Measurements from ENCODE around the gene GALM.
"Not testable (repeated sequence)": the region's sequence is repeated elsewhere in the genome, so short reads cannot be mapped to it uniquely, and the experiment has no call there.

The GALM gene

DNA sequence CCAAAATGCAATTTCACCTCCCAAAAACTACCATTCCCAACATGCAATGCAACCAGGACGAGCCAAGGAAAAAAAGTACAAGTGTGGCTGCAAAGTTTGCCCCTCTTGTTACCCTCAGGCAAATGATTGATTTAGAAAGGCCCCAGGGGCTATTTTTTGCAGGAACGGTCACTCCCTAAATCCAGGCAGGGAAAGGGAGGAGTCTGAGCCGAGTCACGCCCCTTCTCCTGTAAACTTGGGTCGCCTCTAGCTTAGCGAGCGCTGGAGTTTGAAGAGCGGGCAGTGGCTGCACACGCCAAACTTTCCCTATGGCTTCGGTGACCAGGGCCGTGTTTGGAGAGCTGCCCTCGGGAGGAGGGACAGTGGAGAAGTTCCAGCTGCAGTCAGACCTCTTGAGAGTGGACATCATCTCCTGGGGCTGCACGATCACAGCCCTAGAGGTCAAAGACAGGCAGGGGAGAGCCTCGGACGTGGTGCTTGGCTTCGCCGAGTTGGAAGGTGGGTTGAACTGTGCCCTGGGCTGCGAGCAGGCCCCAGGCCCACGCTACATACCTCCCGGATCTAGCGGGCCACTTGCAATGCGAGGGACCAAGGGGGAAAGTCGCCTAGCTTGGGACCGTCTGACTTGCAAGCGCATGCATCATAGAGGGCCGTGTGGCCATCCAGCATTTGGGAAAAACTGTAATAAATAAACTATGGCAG, at the start of gene GALM:
TSS of gene GALM (plus strand) at position 261 of the 702 bp plus-strand sequence. CDS start at position 309, 48 bp downstream.
- no peak for DNase-seq (ENCODE audit: low read depth)

DNA sequence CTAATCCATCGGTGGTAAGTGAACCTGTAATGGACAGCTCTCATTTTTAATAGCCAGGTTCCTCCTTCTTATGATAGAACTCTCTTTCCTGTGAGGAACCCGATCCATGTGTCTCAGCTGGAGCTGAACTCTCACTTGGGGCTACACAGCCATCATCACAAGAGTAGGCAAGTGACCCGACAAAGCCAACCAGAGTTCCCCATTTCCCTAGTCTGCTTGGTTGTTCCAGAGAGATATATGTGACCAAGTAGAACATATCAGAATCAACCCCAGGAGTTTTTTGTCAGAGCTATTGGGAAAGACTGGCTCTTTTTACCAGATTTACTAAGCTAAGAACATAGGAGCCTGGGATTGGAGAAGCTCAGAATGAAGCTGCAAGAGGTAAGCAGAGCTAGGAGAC, 48.6 kb upstream of the GALM start:
- no peak for DNase-seq (ENCODE audit: low read depth)

DNA sequence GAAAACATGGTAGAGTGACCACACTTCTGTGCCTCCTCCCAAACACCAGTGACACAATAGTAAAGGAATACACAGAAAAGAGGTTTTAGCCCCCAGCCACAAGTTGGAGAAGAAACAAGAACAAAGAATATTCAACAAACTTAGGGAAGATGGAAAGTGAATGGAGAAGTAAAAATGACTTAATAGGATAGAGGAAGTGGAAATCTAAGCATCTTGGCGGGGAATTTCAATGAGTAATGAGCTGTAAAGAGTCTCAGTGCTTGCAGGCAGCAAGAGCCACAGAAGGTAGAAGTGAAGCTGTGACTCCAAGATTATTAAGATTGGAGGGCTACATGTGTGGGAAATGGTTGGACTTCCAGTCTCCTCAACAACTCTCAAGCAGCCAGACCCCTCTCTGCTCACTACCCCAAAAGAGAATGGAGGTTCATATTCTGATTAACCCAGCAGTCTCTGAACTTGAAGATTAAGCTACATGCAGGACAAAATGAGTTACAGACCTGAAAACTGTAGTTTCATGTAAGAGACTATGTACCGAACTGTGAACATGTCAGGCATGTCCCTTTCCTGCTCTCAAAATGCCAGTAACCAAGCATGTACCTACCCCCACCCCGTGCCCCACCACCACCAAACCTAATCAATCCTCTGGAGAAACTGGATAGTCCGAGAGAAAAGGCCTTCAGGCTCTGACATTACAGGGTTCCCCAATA, 46.3 kb upstream of the GALM start:
- DNase-seq (ENCODE audit: low read depth) = no peak

DNA sequence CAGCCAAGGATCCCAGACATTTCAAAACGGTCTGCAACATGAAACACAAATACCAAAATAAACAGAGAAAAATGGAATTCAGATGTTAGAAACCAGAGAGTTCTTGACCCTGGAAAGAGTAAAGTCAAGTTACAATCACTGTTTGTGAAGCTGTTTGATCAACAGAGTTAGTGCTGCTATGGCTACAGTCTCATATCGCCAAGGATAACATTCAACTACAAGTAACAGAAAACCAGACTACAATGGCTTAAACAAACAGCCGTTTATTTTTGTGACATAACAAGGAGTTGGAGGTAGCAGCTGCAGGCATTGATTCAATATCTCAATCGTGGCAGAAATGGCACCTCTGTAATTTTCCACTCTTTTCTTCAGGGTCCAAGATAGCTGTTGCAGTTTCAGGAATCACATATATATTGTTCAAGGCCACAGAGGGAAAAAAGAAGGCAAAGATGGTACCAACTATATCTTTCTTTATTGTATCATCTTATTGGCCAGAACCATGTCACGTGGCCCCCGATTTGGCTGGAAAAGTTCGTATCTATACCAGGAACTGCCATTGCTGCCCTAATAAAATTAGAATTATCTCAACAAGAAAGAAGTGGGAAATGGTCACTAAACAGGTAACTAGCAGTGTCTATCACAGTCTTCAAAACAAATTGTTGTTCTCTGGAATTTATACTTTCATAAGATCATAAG, 45.5 kb upstream of the GALM start:
- no peak for DNase-seq (ENCODE audit: low read depth)

DNA sequence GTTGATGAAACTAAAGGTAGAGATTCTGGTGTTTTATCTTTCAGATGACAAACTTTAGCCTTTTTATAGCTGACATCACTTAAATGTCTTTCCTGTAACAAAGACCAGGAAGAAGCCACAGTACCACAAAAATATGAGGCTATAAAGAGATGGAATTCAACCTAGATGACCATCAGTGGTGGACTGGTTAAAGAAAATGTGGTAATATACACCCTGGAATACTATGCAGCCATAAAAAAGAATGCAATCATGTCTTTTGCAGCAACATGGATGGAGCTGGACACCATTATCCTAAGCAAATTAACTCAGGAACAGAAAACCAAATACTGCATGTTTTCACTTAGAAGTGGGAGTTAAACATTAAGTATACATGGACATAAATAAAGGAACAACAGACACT, 44.9 kb upstream of the GALM start:
- DNase-seq (ENCODE audit: low read depth) = no peak

DNA sequence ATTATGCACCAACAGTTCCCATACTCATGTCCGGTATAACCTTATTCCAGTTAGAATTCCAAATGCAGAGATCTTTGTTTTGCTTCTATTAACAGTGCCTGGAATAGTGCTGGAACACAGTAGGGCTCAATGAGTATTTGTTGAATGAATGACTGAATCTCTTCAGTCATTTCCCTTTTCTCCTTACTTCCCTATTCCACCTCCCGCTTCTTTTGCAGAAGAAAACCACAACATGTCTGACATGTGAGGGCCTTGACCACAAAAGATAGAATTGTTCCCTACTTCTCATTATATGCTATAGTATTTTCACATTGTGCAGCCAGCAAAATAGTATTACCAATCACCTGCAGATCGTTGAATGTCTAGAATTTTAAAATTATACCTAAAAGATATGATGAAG, 43.7 kb upstream of the GALM start:
- DNase-seq (ENCODE audit: low read depth) = no peak

DNA sequence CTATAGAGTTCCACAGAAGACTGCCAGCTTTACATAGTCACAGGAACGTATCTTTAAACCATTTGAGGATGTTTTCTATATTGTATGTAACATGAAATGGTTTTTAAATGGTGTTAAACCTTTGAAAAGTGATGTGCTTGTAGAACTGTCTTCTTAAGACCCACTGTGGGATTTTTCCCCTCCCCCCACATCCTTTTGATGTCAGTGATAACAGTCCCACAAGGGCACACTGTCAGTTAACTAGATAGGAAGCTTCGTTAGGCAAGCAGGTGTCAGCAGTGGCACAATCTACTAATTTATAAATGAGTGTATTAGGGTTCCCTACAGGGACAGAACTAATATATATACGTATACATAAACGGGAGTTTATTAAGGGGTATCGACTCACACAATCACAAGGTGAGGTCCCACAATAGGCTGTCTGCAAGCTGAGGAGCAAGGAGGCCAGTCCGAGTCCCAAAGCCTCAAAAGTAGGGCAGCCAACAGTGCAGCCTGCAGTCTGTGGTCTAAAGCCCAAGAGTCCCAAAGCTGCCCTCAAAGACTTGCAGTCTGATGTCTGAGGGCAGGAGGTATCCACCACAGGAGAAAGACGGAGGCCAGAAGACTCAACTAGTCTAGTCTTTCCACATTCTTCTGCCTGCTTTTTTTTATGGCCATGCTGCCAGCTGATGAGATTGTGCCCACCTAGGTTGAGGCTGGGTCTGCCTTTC, 39.4 kb upstream of the GALM start:
- DNase-seq (ENCODE audit: low read depth) = no peak

DNA sequence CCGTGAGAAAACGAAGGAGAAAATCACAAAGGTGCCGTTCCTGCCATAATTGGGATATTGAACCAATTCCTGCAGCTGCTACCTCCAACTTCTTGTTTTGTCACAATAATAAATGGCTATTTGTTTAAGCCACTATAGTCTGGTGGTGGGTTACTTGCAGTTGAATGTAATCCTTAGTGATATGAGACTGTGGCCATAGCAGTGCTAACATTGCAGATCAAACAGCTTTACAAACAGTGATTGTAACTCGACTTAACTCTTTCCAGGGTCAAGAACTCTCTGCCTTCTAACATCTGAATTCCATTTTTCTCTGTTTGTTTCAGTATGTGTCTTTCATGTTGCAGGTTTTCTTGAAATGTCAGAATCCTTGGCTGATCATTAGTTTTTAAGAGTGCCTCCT, 38.5 kb upstream of the GALM start:
- no peak for DNase-seq (ENCODE audit: low read depth)

DNA sequence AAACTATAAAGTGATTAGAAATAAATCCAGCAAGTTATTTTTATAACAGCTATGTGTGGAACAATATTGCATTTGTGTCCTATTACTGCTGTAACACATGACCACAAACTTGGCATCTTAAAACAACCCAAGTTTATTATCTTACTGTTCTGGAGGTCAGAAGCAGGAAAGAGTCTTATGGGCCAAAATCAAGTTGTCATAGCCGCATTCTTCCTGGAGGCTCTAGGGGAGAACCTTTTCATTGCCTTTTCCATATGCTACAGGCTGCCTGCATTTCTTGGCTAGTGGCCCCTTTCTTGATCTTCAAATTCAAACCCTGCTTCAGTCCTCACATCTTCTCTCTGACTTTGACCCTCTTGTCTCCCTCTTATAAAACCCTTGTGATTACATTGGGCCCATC, 36.2 kb upstream of the GALM start:
- DNase-seq (ENCODE audit: low read depth) = no peak

DNA sequence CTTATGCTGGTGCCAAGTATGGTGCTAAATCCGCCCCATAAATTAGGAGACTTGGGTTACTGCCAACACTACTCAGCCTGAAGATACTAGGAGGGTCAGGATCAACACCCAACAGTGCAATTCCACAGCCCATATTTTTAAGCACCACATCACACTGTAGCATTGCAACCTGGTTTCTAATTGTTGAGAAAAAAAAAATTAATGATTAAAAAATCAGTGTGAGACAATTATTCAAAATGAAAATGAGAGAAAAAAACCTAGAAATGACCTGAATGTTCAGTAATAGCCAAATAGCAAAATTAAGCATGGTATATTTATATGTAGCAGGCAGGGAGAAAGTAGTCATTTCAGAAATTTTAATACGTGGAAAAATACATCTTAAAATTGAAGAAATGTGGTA, 33.9 kb upstream of the GALM start:
- DNase-seq (ENCODE audit: low read depth) = no peak

DNA sequence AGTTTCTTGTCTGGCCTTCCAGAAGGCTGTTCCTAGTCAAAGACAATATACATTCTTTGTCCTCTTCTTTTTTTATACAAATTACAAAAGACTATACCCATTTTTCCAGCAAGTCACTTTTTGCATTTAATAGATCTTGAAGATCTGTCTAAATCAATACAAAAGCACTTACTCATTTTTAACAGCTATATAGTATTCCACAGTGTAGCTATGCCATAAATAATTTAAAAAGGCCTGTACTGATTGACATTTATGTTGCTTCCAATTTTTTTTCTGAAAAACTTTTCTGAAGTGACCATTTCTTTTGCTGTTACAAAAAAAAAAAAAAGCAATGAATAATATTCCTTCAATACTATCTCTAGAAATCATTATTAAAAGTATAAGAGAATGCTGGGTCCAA, 32.9 kb upstream of the GALM start:
- DNase-seq (ENCODE audit: low read depth) = no peak

DNA sequence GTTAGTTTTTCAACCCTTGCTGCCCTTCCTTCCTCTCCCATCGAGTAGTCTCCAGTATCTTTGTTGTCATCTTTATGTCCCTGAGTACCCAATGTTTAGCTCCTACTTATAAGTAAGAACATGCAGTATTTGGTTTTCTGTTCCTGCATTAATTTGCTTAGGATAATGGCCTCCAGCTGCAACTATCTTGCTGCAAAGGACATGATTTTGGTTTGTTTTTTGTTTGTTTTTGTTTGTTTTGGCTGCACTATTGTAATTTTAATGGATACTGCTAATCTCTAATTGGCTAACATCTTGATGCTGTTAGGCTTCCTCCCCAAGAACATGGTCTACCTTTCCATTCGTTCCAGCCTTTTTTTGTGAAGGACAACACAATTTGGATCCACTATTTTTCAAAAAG, 32.0 kb upstream of the GALM start:
- DNase-seq (ENCODE audit: low read depth) = no peak

DNA sequence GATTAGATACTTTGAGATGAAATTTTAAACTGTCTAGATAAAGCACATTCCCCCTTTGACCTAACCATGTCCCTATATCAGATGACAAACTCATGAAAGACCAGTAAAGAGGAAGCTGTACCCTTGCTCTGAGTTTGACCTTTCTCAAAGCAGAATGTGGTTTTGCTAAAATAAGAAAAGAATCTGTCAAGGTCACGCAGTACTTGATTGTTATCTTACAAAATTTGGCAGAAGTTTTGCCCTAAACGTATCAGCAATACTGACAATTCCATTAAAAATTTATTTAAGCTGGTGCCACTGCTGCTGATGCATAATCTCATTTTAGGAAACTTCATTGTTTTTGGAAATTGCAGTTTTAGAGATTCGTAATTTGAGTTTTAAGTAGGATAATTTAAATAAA, 31.2 kb upstream of the GALM start:
- DNase-seq (ENCODE audit: low read depth) = no peak

DNA sequence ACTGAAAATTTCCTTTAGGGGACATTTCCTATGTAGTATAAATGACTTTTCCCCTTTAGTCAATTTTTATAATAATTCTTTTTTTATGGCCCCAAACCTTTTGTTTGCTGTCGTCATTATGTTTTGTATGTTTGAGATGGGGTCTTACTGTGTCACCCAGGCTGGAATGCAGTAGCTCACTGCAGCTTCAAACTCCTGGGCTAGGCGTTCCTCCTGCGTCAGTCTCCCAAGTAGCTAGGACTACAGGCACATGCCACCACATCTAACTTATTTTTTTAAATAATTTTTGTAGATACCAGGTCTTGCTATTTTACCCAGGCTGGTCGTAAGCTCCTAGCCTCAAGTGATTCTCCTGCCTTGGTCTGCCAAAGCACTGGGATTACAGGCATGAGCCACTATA, 30.8 kb upstream of the GALM start:
- DNase-seq (ENCODE audit: low read depth) = no peak

DNA sequence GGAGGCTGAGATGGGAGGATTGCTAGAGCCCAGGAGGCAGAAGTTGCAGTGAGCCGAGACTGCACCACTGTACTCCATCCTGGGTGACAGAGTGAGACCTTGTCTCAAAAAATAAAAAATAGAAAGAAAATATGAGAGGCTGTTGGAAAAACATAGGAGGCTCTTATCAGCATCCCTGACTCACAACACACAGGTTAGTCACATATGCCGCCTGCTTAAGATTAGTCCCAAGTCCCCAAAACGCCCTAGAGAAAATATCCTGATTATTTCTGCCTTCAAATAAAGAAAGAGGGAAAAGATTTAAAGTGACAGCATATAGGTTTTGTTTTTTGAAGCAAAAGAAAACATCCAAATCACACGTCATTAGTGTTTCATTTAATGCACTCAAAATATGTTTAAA, 29.8 kb upstream of the GALM start:
- DNase-seq (ENCODE audit: low read depth) = no peak

DNA sequence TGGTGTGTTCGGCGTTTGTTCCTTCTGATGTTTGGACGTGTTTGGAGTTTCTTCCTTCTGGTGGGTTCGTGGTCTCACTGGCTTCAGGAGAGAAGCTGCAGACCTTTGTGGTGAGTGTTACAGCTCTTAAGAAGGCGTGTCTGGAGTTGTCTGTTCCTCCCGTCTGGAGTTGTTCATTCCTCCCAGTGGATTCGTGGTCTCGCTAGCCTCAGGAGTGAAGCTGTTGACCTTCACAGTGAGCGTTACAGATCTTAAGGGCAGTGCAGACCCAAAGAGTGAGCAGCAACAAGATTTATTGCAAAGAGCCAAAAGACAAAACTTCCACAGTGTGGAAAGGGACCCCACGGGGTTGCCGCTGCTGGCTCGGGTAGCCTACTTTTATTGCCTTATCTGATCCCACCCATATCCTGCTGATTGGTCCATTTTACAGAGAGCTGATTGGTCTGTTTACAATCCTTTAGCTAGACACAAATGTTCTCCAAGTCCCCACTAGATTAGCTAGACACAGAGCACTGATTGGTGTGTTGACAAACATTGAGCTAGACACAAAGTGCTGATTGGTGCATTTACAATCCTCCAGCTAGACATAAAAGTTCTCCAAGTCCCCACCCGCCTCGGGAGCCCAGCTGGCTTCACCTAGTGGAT, 23.4 kb upstream of the GALM start:
- DNase-seq (ENCODE audit: low read depth) = not testable (repeated sequence)

DNA sequence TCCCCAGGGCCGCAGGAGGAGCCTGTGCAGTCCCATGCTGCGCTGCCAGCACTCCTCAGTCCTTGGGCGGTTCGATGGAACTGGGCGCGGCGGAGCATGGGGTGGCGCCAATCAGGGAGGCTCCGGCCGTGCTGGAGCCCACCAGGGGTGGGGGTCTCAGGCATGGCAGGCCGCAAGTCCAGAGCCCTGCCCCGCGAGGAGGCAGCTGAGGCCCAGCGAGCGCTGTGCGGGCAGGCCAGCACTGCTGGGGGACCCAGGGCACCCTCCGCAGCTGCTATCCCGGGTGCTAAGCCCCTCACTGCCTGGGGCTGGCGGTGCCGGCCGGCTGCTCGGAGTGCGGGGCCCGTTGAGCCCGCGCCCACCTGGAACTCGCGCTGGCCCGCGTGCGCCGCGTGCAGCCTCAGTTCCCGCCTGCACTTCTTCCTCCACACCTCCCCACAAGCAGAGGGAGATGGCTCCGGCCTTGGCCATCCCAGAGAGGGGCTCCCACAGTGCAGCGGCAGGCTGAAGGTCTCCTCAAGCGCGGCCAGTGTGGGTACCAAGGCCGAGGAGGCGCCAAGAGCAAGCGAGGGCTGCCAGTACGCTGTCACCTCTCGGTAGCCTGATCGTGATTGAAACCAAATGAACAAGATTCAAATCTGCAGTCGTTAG, 22.8 kb upstream of the GALM start:
- DNase-seq (ENCODE audit: low read depth) = no peak

DNA sequence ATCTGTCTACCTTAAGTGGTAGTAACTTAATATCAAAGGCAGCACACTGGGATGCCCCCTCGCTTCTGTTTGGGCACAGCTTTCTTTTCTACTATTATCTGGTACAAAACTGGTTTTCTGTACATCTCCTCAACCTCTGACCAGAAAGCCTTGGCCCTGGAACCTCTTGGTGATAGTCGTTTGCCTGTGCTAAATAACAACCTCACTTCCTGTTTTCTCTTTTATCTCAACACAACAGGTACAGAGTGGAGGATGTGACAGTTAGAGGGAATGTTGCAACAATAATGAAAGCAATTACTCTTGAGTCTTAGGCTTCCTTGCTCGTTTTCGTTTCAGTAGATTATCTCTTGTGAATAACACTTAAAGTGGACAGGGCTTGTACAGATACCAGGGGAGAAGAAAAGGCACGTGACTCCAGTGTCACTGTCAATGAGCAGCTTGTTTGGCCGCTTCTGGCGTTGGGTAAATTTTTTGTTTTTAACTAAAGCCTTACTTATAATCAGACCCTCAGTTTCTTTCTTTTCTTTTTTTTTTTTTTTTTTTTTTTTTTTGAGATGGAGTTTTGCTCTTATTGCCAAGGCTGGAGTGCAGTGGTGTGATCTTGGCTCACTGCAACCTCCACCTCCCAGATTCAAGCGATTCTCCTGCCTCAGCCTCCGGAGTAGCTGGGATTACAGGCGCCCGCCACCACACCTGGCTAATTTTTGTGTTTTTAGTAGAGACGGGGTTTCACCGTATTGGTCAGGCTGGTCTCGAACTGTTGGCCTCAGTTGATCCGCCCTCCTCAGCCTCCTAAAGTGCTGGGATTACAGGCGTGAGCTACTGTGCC, 22.0 kb upstream of the GALM start:
- DNase-seq (ENCODE audit: low read depth) = not testable (repeated sequence)

DNA sequence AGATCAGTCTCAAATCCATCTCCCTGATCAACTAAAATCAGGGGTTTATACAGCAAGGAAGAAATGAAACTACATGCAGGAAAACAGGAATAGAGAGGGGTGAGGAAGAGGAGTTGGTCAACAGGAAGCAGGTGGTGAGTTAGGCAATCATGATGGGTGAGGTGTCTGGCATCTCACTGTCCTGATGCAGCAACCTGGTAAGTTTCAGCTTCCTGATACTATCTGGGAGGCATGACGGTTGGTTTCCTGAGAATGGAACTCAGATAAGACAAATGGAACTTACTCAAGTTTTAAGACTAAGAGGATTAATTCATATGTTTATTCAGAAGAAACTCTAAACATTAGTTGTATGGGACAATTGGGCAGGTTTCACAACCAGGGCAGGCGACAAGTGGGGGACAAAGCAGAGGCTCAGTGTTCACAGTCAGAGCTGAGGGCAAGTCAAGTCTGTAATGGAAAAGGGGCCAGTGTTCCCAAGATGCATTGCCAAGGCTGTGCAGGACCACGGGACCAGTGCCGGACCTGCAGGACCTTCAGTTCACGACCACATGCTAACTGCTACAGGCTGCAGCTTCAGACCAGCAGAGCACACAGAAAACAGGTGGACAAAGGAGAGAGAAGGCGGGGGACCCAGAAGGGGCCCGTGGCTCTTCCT, 17.7 kb upstream of the GALM start:
- DNase-seq (ENCODE audit: low read depth) = no peak

DNA sequence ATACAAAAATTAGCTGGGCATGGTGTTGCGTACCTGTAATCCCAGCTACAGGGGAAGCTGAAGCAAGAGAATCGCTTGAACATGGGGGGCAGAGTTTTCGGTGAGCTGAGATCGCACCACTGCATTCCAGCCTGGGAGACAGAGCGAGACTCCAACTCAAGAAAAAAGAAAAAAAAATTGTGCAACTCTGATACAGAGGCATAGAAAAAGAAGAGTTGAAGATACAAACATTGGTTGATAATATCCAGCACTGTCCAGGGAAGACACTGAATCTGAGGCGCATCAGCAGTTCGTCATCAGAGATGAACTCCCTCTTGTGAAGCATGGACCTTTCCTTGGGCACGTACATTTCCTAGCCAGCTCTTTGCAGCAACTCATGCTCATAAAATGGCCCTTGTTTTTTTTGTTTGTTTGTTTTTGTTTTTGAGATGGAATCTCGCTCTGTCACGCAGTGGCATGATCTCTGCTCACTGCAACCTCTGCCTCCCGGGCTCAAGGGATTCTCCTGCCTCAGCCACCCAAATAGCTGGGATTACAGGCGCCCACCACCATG, 16.7 kb upstream of the GALM start:
- no peak for DNase-seq (ENCODE audit: low read depth)

Measured in stimulated activated CD8-positive, alpha-beta memory T cell treated with anti-CD3 and anti-CD28 coated beads, Interleukin-15, amount 100 ng/mL, for 24 hours (primary cell).